Testis (tissue), 2 donors: ENCODE data around the gene KAT8.
"Not testable (repeated sequence)": the region's sequence is repeated elsewhere in the genome, so short reads cannot be mapped to it uniquely, and the experiment has no call there.

Source experiments
- POLR2A ChIP-seq: fragments of 450-650 bp; IDR thresholded peaks from one replicate; pipeline ENCODE4 v1.6.1; 2017; ENCODE audit warnings: antibody characterized with exemption, mild to moderate bottlenecking, moderate library complexity
- TF ChIP-seq, protein P1 (sequence below), 3 experiments: fragments of 450-650 bp in 2 of 3; fragments of 200-600 bp in 1 of 3; sonication (generic) in 1 of 3; IDR thresholded peaks; one replicate each; pipeline ENCODE4 v1.5.1; 2016 to 2019; ENCODE audit warnings: antibody characterized with exemption in 3 of 3, mild to moderate bottlenecking in 2 of 3, moderate library complexity in 1 of 3

- TF ChIP-seq, protein P1, sequence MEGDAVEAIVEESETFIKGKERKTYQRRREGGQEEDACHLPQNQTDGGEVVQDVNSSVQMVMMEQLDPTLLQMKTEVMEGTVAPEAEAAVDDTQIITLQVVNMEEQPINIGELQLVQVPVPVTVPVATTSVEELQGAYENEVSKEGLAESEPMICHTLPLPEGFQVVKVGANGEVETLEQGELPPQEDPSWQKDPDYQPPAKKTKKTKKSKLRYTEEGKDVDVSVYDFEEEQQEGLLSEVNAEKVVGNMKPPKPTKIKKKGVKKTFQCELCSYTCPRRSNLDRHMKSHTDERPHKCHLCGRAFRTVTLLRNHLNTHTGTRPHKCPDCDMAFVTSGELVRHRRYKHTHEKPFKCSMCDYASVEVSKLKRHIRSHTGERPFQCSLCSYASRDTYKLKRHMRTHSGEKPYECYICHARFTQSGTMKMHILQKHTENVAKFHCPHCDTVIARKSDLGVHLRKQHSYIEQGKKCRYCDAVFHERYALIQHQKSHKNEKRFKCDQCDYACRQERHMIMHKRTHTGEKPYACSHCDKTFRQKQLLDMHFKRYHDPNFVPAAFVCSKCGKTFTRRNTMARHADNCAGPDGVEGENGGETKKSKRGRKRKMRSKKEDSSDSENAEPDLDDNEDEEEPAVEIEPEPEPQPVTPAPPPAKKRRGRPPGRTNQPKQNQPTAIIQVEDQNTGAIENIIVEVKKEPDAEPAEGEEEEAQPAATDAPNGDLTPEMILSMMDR (IDR thresholded peaks at IDR 0.05) = not testable (repeated sequence)
- TF ChIP-seq POLR2A = not testable (repeated sequence)
These were observed 16.4 kb upstream of the KAT8 start for GRCh38 chr16:31100876-31101641.
